ENCODE data around the gene IFIT3. TPM values are rescaled to one million over a fixed set of nuclear protein-coding genes. Genes with fewer than 3 reads are reported as not detected.

IFIT3 gene
- total and polyA plus RNA-seq, 2 of the 8 experiments (the other 6 are each of a cell fraction or from before 2014, with no cell fraction given), result 0.12 to 0.84 TPM

DNA sequence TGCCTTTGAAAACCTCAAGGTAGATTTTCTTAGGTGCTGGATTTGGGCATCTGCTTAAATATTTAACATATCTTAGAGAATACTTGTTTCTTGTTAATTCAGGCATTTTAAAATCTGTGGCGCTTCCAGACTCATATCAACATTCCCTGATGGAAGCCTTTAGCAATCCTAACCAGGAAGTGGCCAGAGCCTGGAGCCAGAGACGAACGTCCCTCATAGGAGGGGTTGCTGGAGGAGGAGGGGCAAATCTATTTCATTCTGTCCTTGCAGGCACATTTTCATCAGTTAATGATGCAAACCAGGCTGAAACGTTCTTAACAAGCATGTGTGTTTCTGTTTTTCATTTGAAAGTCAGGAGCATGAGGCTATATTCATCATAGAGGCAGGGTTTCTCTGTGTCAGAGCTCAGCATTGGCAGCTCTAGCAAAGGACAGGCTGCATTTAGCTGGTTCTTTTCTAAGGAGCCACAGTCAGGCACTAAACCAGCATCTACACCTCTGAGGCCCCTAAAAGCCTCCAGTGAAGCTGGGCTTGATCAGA, 43.8 kb upstream of the IFIT3 start:
- POLR2A ChIA-PET (ENCODE audit: partially characterized antibody), result interaction anchor here (0.6 to 1.6 kb wide), 2 partner anchors 11 to 256 kb away, joined by 3 to 5 read pairs; no protein-coding TSS in a partner anchor
- FAIRE-seq, result no peak
- 35% methylated on average over 4 of the region's 4 CpGs; no CpG with 5 or more reads in 1 of the 2 experiments for WGBS, 2 experiments (ENCODE audit: extremely low coverage in 1 of 2, insufficient coverage in 1 of 2, insufficient read length in 1 of 2, insufficient replicate concordance in 2 of 2, low coverage in 1 of 2, low lambda C conversion rate in 2 of 2, missing lambda C conversion rate in 1 of 2)

More for the DNA sequence above, 43.8 kb upstream of the IFIT3 start:
- Histone ChIP-seq H2BK20ac (ENCODE audit: low read length) (no peak overlapping the region), H3K23me2 (ENCODE audit: low read depth, low read length) (no peaks in the 10 kb centered on the region; the same call in 1 of the 2 replicates), H3K14ac (ENCODE audit: insufficient read length) (no peak overlapping the region), H4K91ac (replicated peaks; ENCODE audit: insufficient read length, low read length) (peak overlapping the region; percentile 48), H2BK5ac (ENCODE audit: low read depth, low read length) (peak overlapping the region; percentile 15; the same call in 1 of the 2 replicates), H2BK120ac (replicated peaks; ENCODE audit: low read depth, low read length) (no peak overlapping the region), H4K8ac (ENCODE audit: extremely low read depth, insufficient read depth, low read length) (no peak overlapping the region), H3K9me3 (ENCODE audit: insufficient read depth in 2 of 2, low read depth in 1 of 2, low read length in 1 of 2) (no peaks in the 10 kb centered on the region), H3K27ac (ENCODE audit: low read depth, low read length) (no peak overlapping the region), H3K4me1 (replicated peaks in 1 of 4; ENCODE audit: control insufficient read depth in 3 of 4, insufficient read depth in 4 of 4, low read length in 3 of 4) (peaks cover 0 to 8% (median 3%) of the 10 kb centered on the region in 4 experiments; a peak in 3 of 7 replicates), H3K9ac (replicated peaks in 1 of 4; ENCODE audit: extremely low read depth in 1 of 4, low read depth in 3 of 4, low read length in 3 of 4) (peak overlapping the region in 1 of 4 experiments; percentile 40; a peak in 1 of 7 replicates), H3K4me3 (ENCODE audit: extremely low read depth in 1 of 4, insufficient read depth in 2 of 4, low read depth in 3 of 4, low read length in 4 of 4) (no peak overlapping the region), H4K20me1 (replicated peaks in 1 of 2; ENCODE audit: control insufficient read depth in 1 of 2, insufficient read depth in 2 of 2, low read length in 2 of 2) (no peaks in the 10 kb centered on the region), H4K5ac (ENCODE audit: insufficient read length, low read depth, low read length) (no peak overlapping the region), H3K56ac (replicated peaks; ENCODE audit: insufficient read length, low read depth, low read length) (no peak overlapping the region), H3K4me2 (ENCODE audit: insufficient read depth in 1 of 2, low read depth in 2 of 2, low read length in 2 of 2) (peak overlapping the region; percentile 17 to 49; a peak in 1 of 4 replicates), H3K23ac (ENCODE audit: insufficient read length) (no peak overlapping the region), H2AK5ac (ENCODE audit: low read depth, low read length) (no peak overlapping the region), H3K27me3 (replicated peaks in 1 of 4; ENCODE audit: control insufficient read depth in 3 of 4, extremely low read depth in 1 of 4, insufficient read depth in 3 of 4, low read length in 3 of 4) (no peaks in the 10 kb centered on the region), H2BK12ac (ENCODE audit: low read depth, low read length) (0 out of 2 replicates have a peak overlapping the region, but pooled peaks have one; percentile 56), H3K79me1 (ENCODE audit: low read depth, low read length) (no peaks in the 10 kb centered on the region), H3K18ac (ENCODE audit: extremely low read depth, low read length) (no peak overlapping the region; the same call in 1 of the 2 replicates), H2BK15ac (ENCODE audit: low read length) (no peak overlapping the region), H3K36me3 (ENCODE audit: control insufficient read depth in 2 of 4, insufficient read depth in 4 of 4, low read length in 3 of 4) (no peaks in the 10 kb centered on the region), H2AFZ (ENCODE audit: low read length) (peak overlapping the region; percentile 100), H3K4ac (replicated peaks; ENCODE audit: insufficient read length, low read depth, low read length) (no peak overlapping the region), H3K79me2 (ENCODE audit: control insufficient read depth in 1 of 2, insufficient read depth in 2 of 2, low read length in 2 of 2) (no peaks in the 10 kb centered on the region)
- CTCF ChIA-PET (ENCODE audit: partially characterized antibody), result interaction anchor here (0.6 to 2.0 kb wide), 6 partner anchors 11 to 153 kb away, joined by 3 to 8 read pairs (median 4); no protein-coding TSS in a partner anchor
- no peak for DNase-seq (ENCODE audit: low read depth in 1 of 2, low spot score in 2 of 2)
- no peak for TF ChIP-seq RFX5 (IDR thresholded peaks at IDR 0.05; ENCODE audit: borderline replicate concordance, low read depth, low read length)
- TF ChIP-seq RXRA (IDR thresholded peaks at IDR 0.05; ENCODE audit: insufficient read depth, low read depth, low read length), result no peak
